AG09309 (cell line): ENCODE measurements around the gene CSRNP2.

Source experiments
- DNase-seq: peaks from one replicate; pipeline ENCODE4 v3.0.0-alpha.2; 2010; ENCODE audit warnings: low read depth
- H3K4me3 ChIP-seq: 2 replicates; pipeline ENCODE4 v1.5.1; 2011; ENCODE audit warnings: mild to moderate bottlenecking, low read depth, low read length, moderate library complexity; ENCODE audit not compliant: control insufficient read depth
- TF ChIP-seq, protein P1 (sequence below): IDR thresholded peaks from 2 replicates; pipeline ENCODE4 v1.5.1; 2011; ENCODE audit warnings: mild to moderate bottlenecking, low read depth, low read length, inconsistent platforms; ENCODE audit not compliant: insufficient read depth, control insufficient read depth; ENCODE audit errors: missing control alignments

The CSRNP2 gene

GRCh38 chr12:51098611-51099010 is 15.2 kb upstream of the CSRNP2 start:
- TF ChIP-seq, protein P1, sequence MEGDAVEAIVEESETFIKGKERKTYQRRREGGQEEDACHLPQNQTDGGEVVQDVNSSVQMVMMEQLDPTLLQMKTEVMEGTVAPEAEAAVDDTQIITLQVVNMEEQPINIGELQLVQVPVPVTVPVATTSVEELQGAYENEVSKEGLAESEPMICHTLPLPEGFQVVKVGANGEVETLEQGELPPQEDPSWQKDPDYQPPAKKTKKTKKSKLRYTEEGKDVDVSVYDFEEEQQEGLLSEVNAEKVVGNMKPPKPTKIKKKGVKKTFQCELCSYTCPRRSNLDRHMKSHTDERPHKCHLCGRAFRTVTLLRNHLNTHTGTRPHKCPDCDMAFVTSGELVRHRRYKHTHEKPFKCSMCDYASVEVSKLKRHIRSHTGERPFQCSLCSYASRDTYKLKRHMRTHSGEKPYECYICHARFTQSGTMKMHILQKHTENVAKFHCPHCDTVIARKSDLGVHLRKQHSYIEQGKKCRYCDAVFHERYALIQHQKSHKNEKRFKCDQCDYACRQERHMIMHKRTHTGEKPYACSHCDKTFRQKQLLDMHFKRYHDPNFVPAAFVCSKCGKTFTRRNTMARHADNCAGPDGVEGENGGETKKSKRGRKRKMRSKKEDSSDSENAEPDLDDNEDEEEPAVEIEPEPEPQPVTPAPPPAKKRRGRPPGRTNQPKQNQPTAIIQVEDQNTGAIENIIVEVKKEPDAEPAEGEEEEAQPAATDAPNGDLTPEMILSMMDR, result no peak
- H3K4me3 ChIP-seq, result no peak overlapping the region
- DNase-seq, result no peak

- DNase-seq, result no peak
- no peak overlapping the region for H3K4me3 ChIP-seq
- TF ChIP-seq, protein P1, result no peak
Measured at GRCh38 chr12:51090705-51091229, 7.4 kb upstream of the CSRNP2 start.

DNA sequence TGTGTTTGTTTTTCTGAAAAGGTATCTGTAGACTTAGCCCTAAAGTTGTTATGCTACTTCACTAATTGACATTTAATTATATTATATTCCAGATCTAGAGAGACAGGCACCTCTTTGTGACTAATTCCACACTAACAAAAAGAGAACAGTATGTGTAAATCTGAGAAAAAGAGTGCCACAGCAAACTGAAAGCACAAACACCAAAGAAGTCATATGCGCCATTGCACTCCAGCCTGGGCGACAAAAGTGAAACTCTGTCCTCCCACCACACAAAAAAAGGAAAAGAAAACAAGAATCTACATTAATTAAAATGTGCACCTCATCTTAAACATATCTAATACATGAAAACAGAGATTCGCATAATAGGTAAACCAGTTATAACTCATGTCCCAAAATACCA is 4.4 kb upstream of the CSRNP2 start:
- TF ChIP-seq, protein P1, result no peak
- DNase-seq, result no peak
- no peak overlapping the region for H3K4me3 ChIP-seq

DNA sequence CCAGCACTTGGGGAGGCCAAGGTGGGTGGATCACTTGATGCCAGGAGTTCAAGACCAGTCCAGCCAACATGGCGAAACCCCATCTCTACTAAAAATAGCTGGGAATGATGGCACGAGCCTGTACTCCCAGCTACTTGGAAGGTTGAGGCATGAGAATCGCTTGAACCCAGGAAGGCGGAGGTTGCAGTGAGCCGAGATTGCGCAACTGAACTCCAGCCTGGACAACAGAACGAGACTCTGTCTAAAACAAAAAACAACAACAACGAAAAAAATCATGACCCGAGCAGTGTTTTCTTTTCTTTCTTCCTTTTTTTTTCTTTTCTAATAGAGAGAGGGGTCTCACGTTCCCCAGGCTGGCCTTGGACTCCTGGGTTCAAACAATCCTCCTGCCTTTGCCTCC is 3.5 kb upstream of the CSRNP2 start:
- TF ChIP-seq, protein P1, result no peak
- no peak for DNase-seq
- no peak overlapping the region for H3K4me3 ChIP-seq

GRCh38 chr12:51085757-51086156 is 2.4 kb upstream of the CSRNP2 start:
- no peak for DNase-seq
- no peak overlapping the region for H3K4me3 ChIP-seq
- TF ChIP-seq, protein P1, result no peak

DNA sequence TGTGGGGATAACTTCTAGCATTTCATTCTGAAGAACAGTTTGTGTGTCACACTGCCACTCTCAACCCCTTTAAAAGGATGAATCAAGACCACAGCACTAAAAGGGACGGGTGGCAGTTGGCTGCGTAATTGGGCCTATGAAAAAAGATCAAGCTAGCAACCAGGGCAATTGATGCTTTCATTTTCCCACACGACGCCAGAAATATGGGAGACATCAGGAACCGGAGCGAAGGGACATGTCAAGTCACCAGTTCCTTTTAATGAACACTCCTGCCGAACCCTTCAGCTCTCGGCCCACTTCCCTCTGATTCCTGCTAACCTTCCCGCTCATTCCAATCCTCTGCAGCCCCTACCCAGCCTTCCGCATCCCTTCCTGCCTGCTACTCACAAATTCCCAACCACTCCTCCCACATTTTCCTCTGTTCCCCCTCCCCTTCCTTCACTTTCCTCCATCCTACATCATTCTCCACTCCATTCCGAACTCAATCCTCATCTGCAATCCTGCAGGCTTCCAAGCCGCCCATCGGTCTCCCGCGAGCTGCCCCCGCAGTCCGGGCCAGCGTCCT is 753 bp downstream of the CSRNP2 start:
- TF ChIP-seq, protein P1, result no peak
- no peak for DNase-seq
- H3K4me3 ChIP-seq, result peak overlapping the region; percentile 89
